PFSK-1 (cell line): ENCODE results near the gene MTHFD2L.

Experiments used
- FOXP2 ChIP-seq: optimal IDR thresholded peaks from 2 replicates; pipeline ENCODE3; 2011; ENCODE audit warnings: borderline replicate concordance, control low read depth, inconsistent platforms; ENCODE audit not compliant: insufficient read depth; ENCODE audit errors: extremely low read length, extremely low read depth
- POLR2AphosphoS5 ChIP-seq: IDR thresholded peaks from 2 replicates; pipeline ENCODE4 v1.6.1; 2012; ENCODE audit warnings: low read depth, mild to moderate bottlenecking, control low read depth, low read length, moderate library complexity
- SIN3A ChIP-seq: IDR thresholded peaks from 2 replicates; pipeline ENCODE4 v1.6.1; 2012; ENCODE audit warnings: mild to moderate bottlenecking, low read length, moderate library complexity, borderline replicate concordance; ENCODE audit not compliant: insufficient read depth
- TAF1 ChIP-seq: IDR thresholded peaks from 2 replicates; pipeline ENCODE4 v1.6.1; 2012; ENCODE audit warnings: low read length, control low read depth, borderline replicate concordance; ENCODE audit not compliant: insufficient read depth
- TF ChIP-seq, protein P1 (sequence below), 2 experiments: IDR thresholded peaks; 2 replicates each; pipeline versions ENCODE4 v1.6.1 to v1.8.0; 2011 to 2012; ENCODE audit warnings: low read depth in 2 of 2, low read length in 2 of 2, control low read depth in 1 of 2, inconsistent platforms in 1 of 2, mild to moderate bottlenecking in 1 of 2, moderate library complexity in 1 of 2; ENCODE audit not compliant: insufficient read depth in 1 of 2

Gene MTHFD2L

DNA sequence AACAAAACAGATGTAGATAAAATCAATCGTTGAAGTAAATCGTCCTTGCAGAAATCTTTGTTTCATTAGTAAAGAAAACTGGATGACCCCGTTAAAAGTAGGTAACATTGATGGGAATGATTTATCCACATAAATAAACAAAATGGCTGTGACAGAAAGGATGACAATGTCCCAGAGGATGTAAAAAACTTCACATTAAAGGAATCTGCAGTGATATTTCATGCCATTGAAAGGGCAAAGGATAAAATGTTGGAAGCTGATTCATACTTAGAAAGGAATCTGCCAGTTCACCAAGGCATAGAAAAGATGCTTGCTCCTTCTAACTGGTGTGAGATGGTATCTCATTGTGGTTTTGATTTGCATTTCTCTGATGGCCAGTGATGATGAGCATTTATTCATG, 126.1 kb downstream of the MTHFD2L start:
- TF ChIP-seq TAF1 = no peak
- TF ChIP-seq, protein P1, sequence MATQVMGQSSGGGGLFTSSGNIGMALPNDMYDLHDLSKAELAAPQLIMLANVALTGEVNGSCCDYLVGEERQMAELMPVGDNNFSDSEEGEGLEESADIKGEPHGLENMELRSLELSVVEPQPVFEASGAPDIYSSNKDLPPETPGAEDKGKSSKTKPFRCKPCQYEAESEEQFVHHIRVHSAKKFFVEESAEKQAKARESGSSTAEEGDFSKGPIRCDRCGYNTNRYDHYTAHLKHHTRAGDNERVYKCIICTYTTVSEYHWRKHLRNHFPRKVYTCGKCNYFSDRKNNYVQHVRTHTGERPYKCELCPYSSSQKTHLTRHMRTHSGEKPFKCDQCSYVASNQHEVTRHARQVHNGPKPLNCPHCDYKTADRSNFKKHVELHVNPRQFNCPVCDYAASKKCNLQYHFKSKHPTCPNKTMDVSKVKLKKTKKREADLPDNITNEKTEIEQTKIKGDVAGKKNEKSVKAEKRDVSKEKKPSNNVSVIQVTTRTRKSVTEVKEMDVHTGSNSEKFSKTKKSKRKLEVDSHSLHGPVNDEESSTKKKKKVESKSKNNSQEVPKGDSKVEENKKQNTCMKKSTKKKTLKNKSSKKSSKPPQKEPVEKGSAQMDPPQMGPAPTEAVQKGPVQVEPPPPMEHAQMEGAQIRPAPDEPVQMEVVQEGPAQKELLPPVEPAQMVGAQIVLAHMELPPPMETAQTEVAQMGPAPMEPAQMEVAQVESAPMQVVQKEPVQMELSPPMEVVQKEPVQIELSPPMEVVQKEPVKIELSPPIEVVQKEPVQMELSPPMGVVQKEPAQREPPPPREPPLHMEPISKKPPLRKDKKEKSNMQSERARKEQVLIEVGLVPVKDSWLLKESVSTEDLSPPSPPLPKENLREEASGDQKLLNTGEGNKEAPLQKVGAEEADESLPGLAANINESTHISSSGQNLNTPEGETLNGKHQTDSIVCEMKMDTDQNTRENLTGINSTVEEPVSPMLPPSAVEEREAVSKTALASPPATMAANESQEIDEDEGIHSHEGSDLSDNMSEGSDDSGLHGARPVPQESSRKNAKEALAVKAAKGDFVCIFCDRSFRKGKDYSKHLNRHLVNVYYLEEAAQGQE (IDR thresholded peaks at IDR 0.05; ENCODE audit: insufficient read depth in 1 of 2, low read depth in 2 of 2, low read length in 2 of 2) = no peak
- TF ChIP-seq POLR2AphosphoS5 = no peak
- TF ChIP-seq SIN3A = no peak
- TF ChIP-seq FOXP2 = no peak

DNA sequence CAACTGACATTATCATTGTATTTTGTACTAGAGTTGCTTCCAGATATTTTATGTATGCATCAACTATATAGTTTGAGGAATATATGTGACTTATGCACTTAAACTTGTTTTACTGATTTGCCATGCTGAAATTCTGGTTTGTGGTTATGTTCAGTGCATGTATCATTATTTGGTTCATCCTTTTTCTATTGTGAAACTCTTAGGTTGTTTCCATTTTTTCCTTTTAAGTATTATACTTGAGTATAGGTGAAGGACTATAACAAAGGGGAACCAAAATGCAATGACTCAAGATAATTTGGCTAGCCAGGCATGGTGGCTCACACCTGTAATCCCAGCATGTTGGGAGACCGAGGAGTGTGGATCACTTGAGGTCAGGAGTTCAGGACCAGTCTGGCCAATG, 129.2 kb downstream of the MTHFD2L start:
- no peak for TF ChIP-seq FOXP2
- TF ChIP-seq, protein P1 (IDR thresholded peaks at IDR 0.05; ENCODE audit: insufficient read depth in 1 of 2, low read depth in 2 of 2, low read length in 2 of 2) = no peak

DNA sequence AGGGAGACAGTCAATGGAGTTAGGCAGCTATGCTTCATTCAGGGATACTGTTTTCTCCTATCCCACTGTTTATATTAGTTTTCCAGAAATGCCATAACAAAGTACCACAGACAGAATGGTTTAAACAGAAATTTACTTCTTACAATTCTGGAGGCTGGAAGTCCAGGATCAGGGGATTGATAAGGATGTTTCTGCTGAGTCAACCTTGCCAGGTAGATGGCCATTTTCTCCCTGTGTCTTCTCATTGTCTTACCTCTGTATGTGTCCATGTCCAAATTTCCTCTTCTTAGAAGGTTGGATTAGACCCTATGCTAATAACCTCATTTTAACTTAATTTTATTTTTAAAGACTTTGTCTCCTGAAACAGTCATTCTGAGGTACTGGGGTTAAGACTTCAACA, 129.9 kb downstream of the MTHFD2L start:
- TF ChIP-seq, protein P1 (IDR thresholded peaks at IDR 0.05; ENCODE audit: insufficient read depth in 1 of 2, low read depth in 2 of 2, low read length in 2 of 2) = no peak
- no peak for TF ChIP-seq TAF1
- no peak for TF ChIP-seq FOXP2
- no peak for TF ChIP-seq POLR2AphosphoS5
- TF ChIP-seq SIN3A = no peak

DNA sequence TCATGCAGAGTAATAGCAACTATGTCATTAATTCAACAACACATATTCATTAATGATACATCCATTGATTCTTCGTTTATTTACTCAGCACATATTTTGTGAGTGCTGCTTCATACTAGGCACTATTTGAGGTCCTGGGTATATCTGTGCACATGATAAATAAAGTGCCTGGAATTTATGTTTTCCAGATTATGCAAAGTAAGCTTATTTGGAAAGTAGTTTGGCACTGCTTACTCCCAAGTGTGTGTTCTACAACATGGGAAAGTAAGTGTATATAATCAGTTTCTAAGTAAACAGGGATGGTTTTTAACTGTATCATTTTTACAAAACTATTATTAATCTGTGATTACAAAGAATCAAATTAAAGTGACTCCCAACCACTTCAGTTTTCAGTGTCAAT, 133.6 kb downstream of the MTHFD2L start:
- TF ChIP-seq, protein P1 (IDR thresholded peaks at IDR 0.05; ENCODE audit: insufficient read depth in 1 of 2, low read depth in 2 of 2, low read length in 2 of 2) = no peak
- TF ChIP-seq TAF1 = no peak
- TF ChIP-seq POLR2AphosphoS5 = no peak

DNA sequence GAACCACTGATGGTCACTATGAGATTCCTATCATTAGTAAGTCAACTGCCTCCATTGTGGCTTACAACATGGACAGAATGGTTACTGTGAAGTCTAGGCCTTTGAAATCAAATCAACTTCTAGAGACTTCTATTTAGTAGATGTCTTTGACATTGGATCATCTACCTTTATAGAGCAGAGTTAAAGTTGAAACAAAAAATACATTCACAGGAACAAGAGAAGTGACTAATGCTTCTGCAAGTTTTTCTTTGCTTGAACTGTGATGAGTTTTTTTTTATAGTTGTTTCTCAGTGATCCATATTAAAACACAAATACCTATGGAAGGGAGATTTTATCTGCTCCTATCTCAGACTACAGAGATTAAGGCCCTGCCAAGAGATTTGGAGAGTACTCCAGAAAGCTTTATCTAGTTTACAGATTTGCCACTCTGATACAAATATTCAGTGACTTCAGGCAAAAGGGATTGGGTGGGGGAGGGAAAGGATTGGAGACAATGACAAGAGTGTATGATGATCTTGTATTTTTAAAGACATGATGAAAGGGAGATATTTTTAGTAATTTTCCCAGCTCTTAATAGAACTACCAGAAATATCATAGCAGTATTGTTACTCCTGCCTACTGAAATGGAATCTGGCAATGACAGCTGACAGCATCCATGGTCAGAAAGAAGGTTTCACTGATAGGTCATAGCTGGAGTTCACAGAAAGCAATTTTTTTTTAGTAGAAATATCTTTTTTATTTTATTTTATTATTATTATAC, 134.4 kb downstream of the MTHFD2L start:
- TF ChIP-seq TAF1 (no peak), POLR2AphosphoS5 (no peak), SIN3A (no peak), FOXP2 (no peak)
- TF ChIP-seq, protein P1 (IDR thresholded peaks at IDR 0.05; ENCODE audit: insufficient read depth in 1 of 2, low read depth in 2 of 2, low read length in 2 of 2) = no peak
